ENCODE measurements around the gene AMBN. TPM values are rescaled to one million over a fixed set of nuclear protein-coding genes. Genes with fewer than 3 reads are reported as not detected.

Gene AMBN
- total and polyA plus RNA-seq, 2 of the 13 experiments (the other 11 are each of a cell fraction or from before 2014, with no cell fraction given), result not detected

DNA sequence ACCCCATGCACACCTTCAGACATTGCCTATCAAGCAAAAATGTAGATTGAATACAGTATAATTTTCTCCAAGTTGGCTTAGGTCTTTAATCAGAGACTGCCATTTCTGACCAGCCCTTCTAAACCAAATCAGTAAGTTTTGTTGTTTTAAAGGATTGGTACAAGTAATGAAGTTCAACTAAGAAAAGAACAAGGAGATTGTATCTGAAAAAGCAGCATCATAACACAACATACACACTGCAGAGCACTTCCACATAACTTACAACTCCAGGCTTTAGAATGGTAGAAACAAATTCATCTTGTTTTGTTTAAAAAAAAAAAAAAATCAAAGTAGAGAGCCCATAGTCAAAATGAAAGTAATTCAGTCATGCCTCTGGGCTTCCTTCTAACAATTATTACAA lies 16.1 kb upstream of the AMBN start:
- H3K9me3 ChIP-seq (ENCODE audit: low read length), result peaks cover 5% of the 10 kb centered on the region
- no peak overlapping the region for H3K9ac ChIP-seq (ENCODE audit: insufficient read depth, low read depth, low read length)
- DNase-seq (ENCODE audit: low spot score) (no peak), ATAC-seq (no peak), FAIRE-seq (no peak)
- no peak overlapping the region for H3K4me3 ChIP-seq (replicated peaks in 1 of 3; ENCODE audit: insufficient read depth in 1 of 3, low read depth in 2 of 3, low read length in 3 of 3)
- no TSS peak for BruUV-seq (replicated peaks)
- no peak overlapping the region for H3K4me2 ChIP-seq (ENCODE audit: low read depth, low read length)
- no peak for TF ChIP-seq ZNF878 (CRISPR knock-in tag; IDR thresholded peaks at IDR 0.05)
- no peak for TF ChIP-seq FOXC1 (CRISPR knock-in tag; IDR thresholded peaks at IDR 0.05; ENCODE audit: borderline replicate concordance)
- TF ChIP-seq ZNF331 (CRISPR knock-in tag; IDR thresholded peaks at IDR 0.05), result peak; percentile 99
- H3K36me3 ChIP-seq (replicated peaks in 1 of 2; ENCODE audit: control insufficient read depth in 1 of 2, insufficient read depth in 2 of 2, low read length in 2 of 2), result no peaks in the 10 kb centered on the region
- H2AFZ ChIP-seq (ENCODE audit: low read length), result no peak overlapping the region
- no peaks in the 10 kb centered on the region for H3K79me2 ChIP-seq (ENCODE audit: insufficient read depth, low read length)
- H4K20me1 ChIP-seq (ENCODE audit: insufficient read depth, low read length), result no peaks in the 10 kb centered on the region
- POLR2A ChIA-PET, result no interaction called here
- H3K27ac ChIP-seq (ENCODE audit: extremely low read length, insufficient read depth, low read length), result no peak overlapping the region
- H3K4me1 ChIP-seq (ENCODE audit: insufficient read depth, low read length), result peaks cover 25% of the 10 kb centered on the region
- H3K27me3 ChIP-seq (ENCODE audit: control insufficient read depth in 1 of 2, insufficient read depth in 2 of 2, low read length in 2 of 2), result peaks cover 1 to 8% of the 10 kb centered on the region in 2 experiments; a peak in 1 of 5 replicates
- CTCF ChIA-PET (ENCODE audit: low intra/inter-chr PET ratio, low total read pairs), result no interaction called here
- intact Hi-C loops (cut with micrococcal nuclease; ENCODE audit: unreplicated experiment) (no loop called here), in situ Hi-C loops (cut with HindIII; ENCODE audit: extremely low pct_ligation_motif_present, low pct_unique_long_range_greater_than_20kb) (no loop called here)

DNA sequence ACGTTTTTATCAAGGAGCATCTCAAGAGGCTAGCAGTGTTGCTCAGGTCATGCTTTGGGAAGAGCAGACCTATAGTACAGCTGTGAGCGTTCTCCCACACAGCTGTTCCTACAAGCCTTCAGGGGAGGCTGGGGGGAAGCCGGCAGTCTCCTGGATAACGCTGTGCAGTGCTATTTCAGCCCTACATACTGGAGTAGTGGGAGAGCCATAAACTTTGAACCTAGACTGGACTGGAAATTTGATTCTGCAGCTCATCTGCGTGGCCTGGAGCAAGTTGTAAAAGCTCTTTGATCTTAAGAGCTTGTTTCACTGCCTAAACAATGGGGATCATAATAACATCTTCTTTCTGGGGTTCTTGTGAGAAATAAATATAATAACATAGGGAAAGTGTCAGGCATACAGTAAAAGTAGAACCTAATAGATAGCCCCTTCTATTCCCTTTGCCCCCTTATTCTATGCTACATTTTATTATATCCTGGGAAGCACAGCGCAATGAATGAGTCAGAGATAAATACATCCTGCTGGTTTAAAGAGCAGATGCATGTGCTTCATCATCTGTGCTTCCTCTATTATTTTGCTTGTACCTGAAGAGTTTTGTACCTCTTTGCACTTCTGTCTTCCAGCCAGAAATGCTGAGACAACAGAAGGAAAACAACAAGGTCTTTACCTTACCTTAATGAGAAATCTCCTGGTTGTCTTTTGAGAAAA lies 14.7 kb upstream of the AMBN start:
- peaks cover 25% of the 10 kb centered on the region for H3K4me1 ChIP-seq (ENCODE audit: insufficient read depth, low read length)
- 11% methylated on average over 4 of the region's 6 CpGs for WGBS (ENCODE audit: low lambda C conversion rate)
- intact Hi-C loops (cut with micrococcal nuclease; ENCODE audit: unreplicated experiment) (no loop called here), in situ Hi-C loops (cut with HindIII; ENCODE audit: extremely low pct_ligation_motif_present, low pct_unique_long_range_greater_than_20kb) (no loop called here)
- no peaks in the 10 kb centered on the region for H4K20me1 ChIP-seq (ENCODE audit: insufficient read depth, low read length)
- DNase-seq (ENCODE audit: low spot score) (peak; percentile 50), ATAC-seq (peak; percentile 97), FAIRE-seq (no peak)
- no peak overlapping the region for H3K9ac ChIP-seq (ENCODE audit: insufficient read depth, low read depth, low read length)
- no peaks in the 10 kb centered on the region for H3K27me3 ChIP-seq (ENCODE audit: control insufficient read depth in 1 of 2, insufficient read depth in 2 of 2, low read length in 2 of 2)
- BruUV-seq (replicated peaks), result no TSS peak
- H3K4me2 ChIP-seq (ENCODE audit: low read depth, low read length), result peak overlapping the region; percentile 61
- ChIA-PET CTCF (ENCODE audit: low intra/inter-chr PET ratio, low total read pairs) (no interaction called here), POLR2A (no interaction called here)
- H3K4me3 ChIP-seq (replicated peaks in 1 of 3; ENCODE audit: insufficient read depth in 1 of 3, low read depth in 2 of 3, low read length in 3 of 3), result peak overlapping the region in 1 of 3 experiments; percentile 19; a peak in 1 of 6 replicates
- no peaks in the 10 kb centered on the region for H3K79me2 ChIP-seq (ENCODE audit: insufficient read depth, low read length)
- H3K27ac ChIP-seq (ENCODE audit: extremely low read length, insufficient read depth, low read length), result no peak overlapping the region
- peaks cover 5% of the 10 kb centered on the region for H3K9me3 ChIP-seq (ENCODE audit: low read length)
- no peak overlapping the region for H2AFZ ChIP-seq (ENCODE audit: low read length)
- H3K36me3 ChIP-seq (replicated peaks in 1 of 2; ENCODE audit: control insufficient read depth in 1 of 2, insufficient read depth in 2 of 2, low read length in 2 of 2), result no peaks in the 10 kb centered on the region
- TF ChIP-seq SIX4 (CRISPR knock-in tag; IDR thresholded peaks at IDR 0.05) (peak; percentile 83), ZNF160 (CRISPR knock-in tag; IDR thresholded peaks at IDR 0.05) (no peak), SOX5 (CRISPR knock-in tag; IDR thresholded peaks at IDR 0.05; ENCODE audit: borderline replicate concordance) (0 out of 2 replicates have a peak, but pooled peaks have one; percentile 17), PAF1 (CRISPR knock-in tag; IDR thresholded peaks at IDR 0.05) (no peak), XRCC5 (optimal IDR thresholded peaks at IDR 0.05; ENCODE audit: low read length) (peak; percentile 22), EEA1 (CRISPR knock-in tag; IDR thresholded peaks at IDR 0.05; ENCODE audit: borderline replicate concordance) (no peak), PHF21A (CRISPR knock-in tag; IDR thresholded peaks at IDR 0.05) (0 out of 2 replicates have a peak, but pooled peaks have one; percentile 33), HNF4A (CRISPR knock-in tag; IDR thresholded peaks at IDR 0.05) (peak; percentile 66), THYN1 (CRISPR knock-in tag; IDR thresholded peaks at IDR 0.05; ENCODE audit: borderline replicate concordance, low read depth) (no peak), HNRNPL (IDR thresholded peaks at IDR 0.05; ENCODE audit: low read depth, low read length) (no peak), SIX1 (CRISPR knock-in tag; IDR thresholded peaks at IDR 0.05; ENCODE audit: borderline replicate concordance) (peak; percentile 35; the same call in 1 of the 2 replicates), IKZF4 (CRISPR knock-in tag; IDR thresholded peaks at IDR 0.05; ENCODE audit: borderline replicate concordance, low read depth, not compliant biosample characterization) (no peak), NCOR1 (IDR thresholded peaks at IDR 0.05; ENCODE audit: borderline replicate concordance, low read length) (no peak), HMG20A (CRISPR knock-in tag; IDR thresholded peaks at IDR 0.05; ENCODE audit: borderline replicate concordance) (0 out of 2 replicates have a peak, but pooled peaks have one; percentile 19)
- TF ChIP-seq, protein P1, sequence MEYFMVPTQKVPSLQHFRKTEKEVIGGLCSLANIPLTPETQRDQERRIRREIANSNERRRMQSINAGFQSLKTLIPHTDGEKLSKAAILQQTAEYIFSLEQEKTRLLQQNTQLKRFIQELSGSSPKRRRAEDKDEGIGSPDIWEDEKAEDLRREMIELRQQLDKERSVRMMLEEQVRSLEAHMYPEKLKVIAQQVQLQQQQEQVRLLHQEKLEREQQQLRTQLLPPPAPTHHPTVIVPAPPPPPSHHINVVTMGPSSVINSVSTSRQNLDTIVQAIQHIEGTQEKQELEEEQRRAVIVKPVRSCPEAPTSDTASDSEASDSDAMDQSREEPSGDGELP (IDR thresholded peaks at IDR 0.05; ENCODE audit: borderline replicate concordance, low read depth), result peak; percentile 54; the same call in 1 of the 2 replicates
